ENCODE results near the gene DISC1.

Gene DISC1

GRCh38 chr1:232009741-232010140, 383.2 kb downstream of the DISC1 start:
- TF ChIP-seq EGR1 (IDR thresholded peaks at IDR 0.05), result no peak
- no peak for TF ChIP-seq NFIC (IDR thresholded peaks at IDR 0.05)
- TF ChIP-seq, protein P1, sequence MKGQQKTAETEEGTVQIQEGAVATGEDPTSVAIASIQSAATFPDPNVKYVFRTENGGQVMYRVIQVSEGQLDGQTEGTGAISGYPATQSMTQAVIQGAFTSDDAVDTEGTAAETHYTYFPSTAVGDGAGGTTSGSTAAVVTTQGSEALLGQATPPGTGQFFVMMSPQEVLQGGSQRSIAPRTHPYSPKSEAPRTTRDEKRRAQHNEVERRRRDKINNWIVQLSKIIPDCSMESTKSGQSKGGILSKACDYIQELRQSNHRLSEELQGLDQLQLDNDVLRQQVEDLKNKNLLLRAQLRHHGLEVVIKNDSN (IDR thresholded peaks at IDR 0.05), result no peak
- TF ChIP-seq RAD21 (IDR thresholded peaks at IDR 0.05; ENCODE audit: low read depth), result no peak
- TF ChIP-seq EP300 (IDR thresholded peaks at IDR 0.05; ENCODE audit: borderline replicate concordance), result no peak
- TF ChIP-seq ZBTB7A (IDR thresholded peaks at IDR 0.05; ENCODE audit: low read depth), result no peak

DNA sequence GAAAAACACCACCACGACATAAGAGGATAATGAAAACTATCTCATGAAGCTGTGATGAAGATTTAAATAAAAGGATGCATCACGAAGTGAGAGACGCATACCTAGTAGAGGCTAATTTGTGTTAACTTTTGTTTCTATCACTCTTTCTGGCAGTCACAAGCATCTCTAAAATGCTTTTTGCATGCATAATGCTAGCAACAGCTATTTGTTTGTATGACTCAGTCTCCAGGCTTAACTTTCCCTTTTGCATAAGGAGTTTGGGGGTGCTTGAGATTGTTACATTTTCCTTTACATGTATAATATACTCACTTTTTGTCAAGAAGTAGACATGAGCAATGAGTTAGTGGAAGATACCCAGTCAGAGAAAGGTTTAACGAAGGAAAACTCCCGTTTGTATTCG, 385.4 kb downstream of the DISC1 start:
- TF ChIP-seq TCF12 (IDR thresholded peaks at IDR 0.05; ENCODE audit: low read depth) (no peak), EGR1 (IDR thresholded peaks at IDR 0.05) (no peak), ZBTB7A (IDR thresholded peaks at IDR 0.05; ENCODE audit: low read depth) (no peak)

- TF ChIP-seq EGR1 (IDR thresholded peaks at IDR 0.05) (no peak), TCF12 (IDR thresholded peaks at IDR 0.05; ENCODE audit: low read depth) (no peak), CREB1 (IDR thresholded peaks at IDR 0.05; ENCODE audit: low read depth) (no peak), FOXM1 (IDR thresholded peaks at IDR 0.05; ENCODE audit: borderline replicate concordance, low read depth) (no peak), ZBTB7A (IDR thresholded peaks at IDR 0.05; ENCODE audit: low read depth) (no peak), CEBPB (IDR thresholded peaks at IDR 0.05) (no peak)
- TF ChIP-seq, protein P2, sequence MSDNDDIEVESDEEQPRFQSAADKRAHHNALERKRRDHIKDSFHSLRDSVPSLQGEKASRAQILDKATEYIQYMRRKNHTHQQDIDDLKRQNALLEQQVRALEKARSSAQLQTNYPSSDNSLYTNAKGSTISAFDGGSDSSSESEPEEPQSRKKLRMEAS (IDR thresholded peaks at IDR 0.05), result no peak
Observed at GRCh38 chr1:232012773-232013386, 386.3 kb downstream of the DISC1 start.

- TF ChIP-seq TEAD4 (IDR thresholded peaks at IDR 0.05), result no peak
- TF ChIP-seq RAD21 (IDR thresholded peaks at IDR 0.05; ENCODE audit: low read depth), result no peak
- no peak for TF ChIP-seq FOXM1 (IDR thresholded peaks at IDR 0.05; ENCODE audit: borderline replicate concordance, low read depth)
- TF ChIP-seq YY1 (IDR thresholded peaks at IDR 0.05; ENCODE audit: low read depth), result no peak
- TF ChIP-seq, protein P2 (IDR thresholded peaks at IDR 0.05), result no peak
- no peak for TF ChIP-seq CEBPB (IDR thresholded peaks at IDR 0.05)
- no peak for TF ChIP-seq EP300 (IDR thresholded peaks at IDR 0.05; ENCODE audit: borderline replicate concordance)
- TF ChIP-seq TAF1 (IDR thresholded peaks at IDR 0.05; ENCODE audit: low read depth), result no peak
- TF ChIP-seq, protein P1 (IDR thresholded peaks at IDR 0.05), result no peak
- TF ChIP-seq EGR1 (IDR thresholded peaks at IDR 0.05), result no peak
- TF ChIP-seq NFIC (IDR thresholded peaks at IDR 0.05), result no peak
- no peak for TF ChIP-seq REST (IDR thresholded peaks at IDR 0.05; ENCODE audit: low read depth)
- no peak for TF ChIP-seq CREB1 (IDR thresholded peaks at IDR 0.05; ENCODE audit: low read depth)
- no peak for TF ChIP-seq TCF12 (IDR thresholded peaks at IDR 0.05; ENCODE audit: low read depth)
- TF ChIP-seq ZBTB7A (IDR thresholded peaks at IDR 0.05; ENCODE audit: low read depth), result no peak
Observed at GRCh38 chr1:232014941-232015340, 388.4 kb downstream of the DISC1 start.

DNA sequence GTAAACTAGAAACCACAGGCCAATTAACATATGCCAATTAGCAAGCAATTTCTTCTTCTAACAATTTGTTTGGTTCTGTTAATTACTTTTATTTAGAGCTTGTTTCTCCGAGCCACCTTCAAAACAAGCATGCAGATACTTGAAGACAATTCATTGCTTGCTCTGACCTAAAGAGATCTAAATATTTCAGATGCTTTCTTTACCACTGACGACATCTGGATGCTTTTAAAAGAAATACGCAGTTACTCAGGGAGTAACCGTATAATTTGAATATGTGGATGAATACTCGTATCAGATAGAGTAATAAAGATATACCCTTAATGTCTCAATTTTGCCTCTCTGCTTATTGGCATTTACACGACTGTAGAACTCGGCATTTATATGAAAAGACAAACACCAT, 390.0 kb downstream of the DISC1 start:
- no peak for TF ChIP-seq YY1 (IDR thresholded peaks at IDR 0.05; ENCODE audit: low read depth)
- no peak for TF ChIP-seq ZBTB7A (IDR thresholded peaks at IDR 0.05; ENCODE audit: low read depth)
- no peak for TF ChIP-seq FOXM1 (IDR thresholded peaks at IDR 0.05; ENCODE audit: borderline replicate concordance, low read depth)
- no peak for TF ChIP-seq TCF12 (IDR thresholded peaks at IDR 0.05; ENCODE audit: low read depth)
- no peak for TF ChIP-seq EGR1 (IDR thresholded peaks at IDR 0.05)
- no peak for TF ChIP-seq EP300 (IDR thresholded peaks at IDR 0.05; ENCODE audit: borderline replicate concordance)
- no peak for TF ChIP-seq TAF1 (IDR thresholded peaks at IDR 0.05; ENCODE audit: low read depth)
- TF ChIP-seq, protein P2 (IDR thresholded peaks at IDR 0.05), result no peak
- no peak for TF ChIP-seq CEBPB (IDR thresholded peaks at IDR 0.05)
- TF ChIP-seq CREB1 (IDR thresholded peaks at IDR 0.05; ENCODE audit: low read depth), result no peak

- TF ChIP-seq YY1 (IDR thresholded peaks at IDR 0.05; ENCODE audit: low read depth) (no peak), TCF12 (IDR thresholded peaks at IDR 0.05; ENCODE audit: low read depth) (no peak), CREB1 (IDR thresholded peaks at IDR 0.05; ENCODE audit: low read depth) (no peak), FOXM1 (IDR thresholded peaks at IDR 0.05; ENCODE audit: borderline replicate concordance, low read depth) (no peak)
Observed at GRCh38 chr1:232017057-232017456, 390.5 kb downstream of the DISC1 start.

- TF ChIP-seq EGR1 (IDR thresholded peaks at IDR 0.05), result no peak
- no peak for TF ChIP-seq TEAD4 (IDR thresholded peaks at IDR 0.05)
- TF ChIP-seq NFIC (IDR thresholded peaks at IDR 0.05), result no peak
- no peak for TF ChIP-seq REST (IDR thresholded peaks at IDR 0.05; ENCODE audit: low read depth)
- TF ChIP-seq, protein P2 (IDR thresholded peaks at IDR 0.05), result no peak
- no peak for TF ChIP-seq RAD21 (IDR thresholded peaks at IDR 0.05; ENCODE audit: low read depth)
- no peak for TF ChIP-seq TCF12 (IDR thresholded peaks at IDR 0.05; ENCODE audit: low read depth)
- TF ChIP-seq YY1 (IDR thresholded peaks at IDR 0.05; ENCODE audit: low read depth), result no peak
- no peak for TF ChIP-seq TAF1 (IDR thresholded peaks at IDR 0.05; ENCODE audit: low read depth)
Observed at GRCh38 chr1:232017759-232018158, 391.2 kb downstream of the DISC1 start.

All from Ishikawa (cell line).